Lower lobe of right lung (tissue), 2 donors: ENCODE results near the gene STC2. TPM values are rescaled to one million over a fixed set of nuclear protein-coding genes. Genes with fewer than 3 reads are reported as not detected.

Experiments used
- ATAC-seq, 2 donors: fragments of 200-7000 bp; cut with Tn5 transposase; one replicate each; pipeline ENCODE4 v1.9.1; 2020 to 2022; ENCODE audit warnings: mild to moderate bottlenecking in 2 of 2, moderate library complexity in 2 of 2
- DNase-seq: peaks from one replicate; pipeline ENCODE4 v3.0.0-alpha.2; 2020
- H3K27ac ChIP-seq: fragments of 200-600 bp; one replicate; pipeline ENCODE4 v1.8.0; 2022
- H3K27me3 ChIP-seq: fragments of 200-600 bp; one replicate; pipeline ENCODE4 v1.8.0; 2022; ENCODE audit warnings: low read depth
- H3K36me3 ChIP-seq: fragments of 200-600 bp; one replicate; pipeline ENCODE4 v1.8.0; 2022; ENCODE audit warnings: mild to moderate bottlenecking
- H3K4me1 ChIP-seq: fragments of 200-600 bp; one replicate; pipeline ENCODE4 v1.8.0; 2022
- H3K4me3 ChIP-seq: fragments of 200-600 bp; one replicate; pipeline ENCODE4 v1.8.0; 2022; ENCODE audit warnings: mild to moderate bottlenecking
- H3K9me3 ChIP-seq: fragments of 200-600 bp; one replicate; pipeline ENCODE4 v1.8.0; 2022
- intact Hi-C: fragments of 100-400 bp; cut with DNase I; formaldehyde crosslinking; loops from one replicate; pipeline ENCODE4 v1.11.0; 2022
- total RNA-seq: library from RNA; stranded (reverse); fragmentation: NEBNext Ultra II Directional; extraction: Animal tissue kit (Norgen Biotek cat#: 25700); gene quantifications from one replicate; pipeline ENCODE4 v1.2.1, GENCODE V29; 2021
- TF ChIP-seq, protein P1 (sequence below): fragments of 200-600 bp; IDR thresholded peaks from one replicate; pipeline ENCODE4 v1.8.0; 2022; ENCODE audit warnings: antibody characterized with exemption, mild to moderate bottlenecking
- donor health status: DM: no; HTN: yes; CAD: no; lungs with severe emphysema.

STC2 gene
- total RNA-seq, 1 donor from 2014 or later, result 10.8 TPM

DNA sequence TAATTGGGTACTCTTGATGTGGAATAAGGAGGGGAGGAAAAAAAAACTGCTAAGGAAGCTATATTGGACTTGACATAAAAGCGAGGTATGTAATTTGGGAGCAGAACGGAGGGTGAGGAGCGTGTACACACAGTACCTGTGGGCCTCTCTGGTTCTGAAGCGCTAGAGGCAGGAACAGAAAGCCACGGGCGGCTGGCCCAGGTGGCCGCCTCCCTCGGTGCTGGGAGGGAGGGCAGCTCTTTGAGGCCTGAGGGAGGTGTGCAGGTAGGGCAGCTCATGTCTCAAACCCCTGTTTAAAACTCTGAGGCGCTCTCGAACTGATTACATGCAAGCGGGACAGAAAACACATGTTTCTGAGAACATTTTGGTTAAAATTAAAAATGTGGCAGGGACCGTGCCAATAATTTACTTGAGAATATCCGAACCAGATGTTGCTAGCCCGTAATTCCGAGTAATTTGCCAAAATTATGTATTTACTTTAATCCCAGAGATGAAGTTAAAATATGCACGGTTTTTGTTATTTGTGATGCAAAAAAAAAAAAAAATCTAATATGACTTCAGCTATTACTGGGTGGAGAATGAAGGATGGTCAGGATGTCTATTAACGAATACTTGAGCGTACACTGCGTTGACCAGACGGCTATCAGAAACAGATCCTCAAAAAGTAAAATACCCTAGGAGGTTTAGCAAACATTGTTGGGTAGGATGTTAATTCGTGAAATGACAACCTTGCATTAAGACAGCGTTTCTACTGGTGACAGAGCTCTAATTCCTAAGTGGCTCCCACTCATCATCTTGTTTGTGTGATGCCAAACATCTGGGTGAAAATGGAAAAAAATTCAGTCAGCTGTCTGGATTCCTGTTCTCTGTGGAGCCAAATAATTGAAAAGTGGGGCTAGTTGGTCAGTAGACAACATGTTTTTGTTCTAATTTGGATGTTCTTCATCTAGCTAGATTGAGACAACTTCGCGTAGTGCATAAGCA lies 24.4 kb upstream of the STC2 start:
- no peak for ATAC-seq
- no peaks in the 10 kb centered on the region for H3K36me3 ChIP-seq
- no peak for DNase-seq
- no peaks in the 10 kb centered on the region for H3K9me3 ChIP-seq
- TF ChIP-seq, protein P1, sequence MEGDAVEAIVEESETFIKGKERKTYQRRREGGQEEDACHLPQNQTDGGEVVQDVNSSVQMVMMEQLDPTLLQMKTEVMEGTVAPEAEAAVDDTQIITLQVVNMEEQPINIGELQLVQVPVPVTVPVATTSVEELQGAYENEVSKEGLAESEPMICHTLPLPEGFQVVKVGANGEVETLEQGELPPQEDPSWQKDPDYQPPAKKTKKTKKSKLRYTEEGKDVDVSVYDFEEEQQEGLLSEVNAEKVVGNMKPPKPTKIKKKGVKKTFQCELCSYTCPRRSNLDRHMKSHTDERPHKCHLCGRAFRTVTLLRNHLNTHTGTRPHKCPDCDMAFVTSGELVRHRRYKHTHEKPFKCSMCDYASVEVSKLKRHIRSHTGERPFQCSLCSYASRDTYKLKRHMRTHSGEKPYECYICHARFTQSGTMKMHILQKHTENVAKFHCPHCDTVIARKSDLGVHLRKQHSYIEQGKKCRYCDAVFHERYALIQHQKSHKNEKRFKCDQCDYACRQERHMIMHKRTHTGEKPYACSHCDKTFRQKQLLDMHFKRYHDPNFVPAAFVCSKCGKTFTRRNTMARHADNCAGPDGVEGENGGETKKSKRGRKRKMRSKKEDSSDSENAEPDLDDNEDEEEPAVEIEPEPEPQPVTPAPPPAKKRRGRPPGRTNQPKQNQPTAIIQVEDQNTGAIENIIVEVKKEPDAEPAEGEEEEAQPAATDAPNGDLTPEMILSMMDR, result no peak
- intact Hi-C loops, result no loop called here
- H3K27ac ChIP-seq, result no peak overlapping the region
- no peaks in the 10 kb centered on the region for H3K4me1 ChIP-seq
- H3K4me3 ChIP-seq, result no peak overlapping the region
- H3K27me3 ChIP-seq, result no peaks in the 10 kb centered on the region

DNA sequence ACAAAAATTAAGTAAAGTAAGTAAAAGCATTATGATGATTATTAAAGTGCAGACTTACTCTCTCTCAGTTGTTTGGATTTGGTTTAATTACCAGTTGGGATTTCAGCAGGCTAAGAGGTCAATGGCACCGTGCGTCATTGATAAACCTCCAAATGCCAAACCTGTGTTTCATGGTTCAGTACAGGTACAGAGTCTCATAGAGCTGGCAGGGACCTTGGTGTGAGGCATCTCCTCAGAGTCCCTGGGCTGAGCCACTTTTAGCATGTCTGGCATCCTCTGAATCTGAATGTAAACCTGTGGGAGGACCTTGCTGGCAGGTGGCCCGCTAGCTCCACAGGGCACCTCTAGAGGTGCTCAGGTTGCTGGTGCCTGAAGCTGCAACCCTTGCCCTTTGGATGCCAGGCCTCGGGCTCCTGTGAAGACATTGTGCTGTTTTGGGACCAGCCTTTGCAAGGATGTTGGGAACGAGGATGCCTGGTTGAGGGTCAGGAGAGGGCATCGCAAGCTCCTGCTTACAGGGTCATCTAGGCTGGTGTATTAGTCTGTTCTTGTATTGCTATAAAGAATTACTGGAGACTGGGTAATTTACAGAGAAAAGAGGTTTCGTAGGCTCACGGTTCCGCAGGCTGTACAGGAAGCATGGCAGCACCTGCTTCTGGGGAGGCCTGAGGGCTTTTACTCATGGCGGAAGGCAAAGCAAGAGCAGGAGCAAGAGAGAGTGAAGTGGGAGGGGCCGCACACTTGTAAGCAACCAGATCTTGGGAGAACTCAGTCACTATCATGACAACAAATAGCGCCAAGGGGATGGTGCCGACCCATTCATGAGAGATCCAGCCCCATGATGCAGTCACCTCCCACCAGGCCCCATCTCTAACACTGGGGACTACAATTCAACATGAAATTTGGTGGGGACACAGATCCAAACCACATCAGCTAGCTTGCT lies 14.9 kb upstream of the STC2 start:
- no peak overlapping the region for H3K27ac ChIP-seq
- ATAC-seq (no peak), DNase-seq (no peak)
- intact Hi-C loops, result no loop called here
- H3K4me1 ChIP-seq, result no peaks in the 10 kb centered on the region
- no peak overlapping the region for H3K4me3 ChIP-seq
- H3K9me3 ChIP-seq, result no peaks in the 10 kb centered on the region
- peaks cover 6% of the 10 kb centered on the region for H3K27me3 ChIP-seq
- no peaks in the 10 kb centered on the region for H3K36me3 ChIP-seq
- TF ChIP-seq, protein P1, result no peak

DNA sequence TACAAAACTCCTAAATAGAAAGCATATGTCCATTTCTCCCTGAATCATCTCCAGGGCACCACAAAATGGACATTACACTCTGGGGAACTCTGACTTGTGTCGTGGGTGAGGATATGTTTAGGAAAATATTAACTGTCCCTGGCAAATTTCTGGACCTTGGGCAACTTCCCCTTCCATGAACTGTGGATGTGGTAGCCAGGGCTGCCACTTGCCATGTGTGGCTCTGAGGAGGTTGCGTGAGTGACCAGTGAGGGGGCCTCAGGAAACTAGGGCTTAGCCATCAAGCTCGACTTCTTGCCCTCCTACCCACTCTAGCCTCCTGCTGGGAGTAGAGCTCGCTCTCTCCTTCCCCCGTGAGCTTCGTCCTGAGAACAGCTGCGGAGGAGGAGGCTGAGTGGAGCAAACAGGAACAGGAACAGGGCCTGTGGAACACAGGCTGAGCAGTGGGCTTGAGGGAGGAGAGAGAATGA lies 13.8 kb upstream of the STC2 start:
- Histone ChIP-seq H3K27ac (no peak overlapping the region), H3K4me1 (no peaks in the 10 kb centered on the region), H3K9me3 (no peaks in the 10 kb centered on the region), H3K36me3 (no peaks in the 10 kb centered on the region), H3K4me3 (no peak overlapping the region), H3K27me3 (peaks cover 6% of the 10 kb centered on the region)
- TF ChIP-seq, protein P1, result no peak
- intact Hi-C loops, result no loop called here
- DNase-seq (no peak), ATAC-seq (peak in 1 of 2 donors; percentile 17)

DNA sequence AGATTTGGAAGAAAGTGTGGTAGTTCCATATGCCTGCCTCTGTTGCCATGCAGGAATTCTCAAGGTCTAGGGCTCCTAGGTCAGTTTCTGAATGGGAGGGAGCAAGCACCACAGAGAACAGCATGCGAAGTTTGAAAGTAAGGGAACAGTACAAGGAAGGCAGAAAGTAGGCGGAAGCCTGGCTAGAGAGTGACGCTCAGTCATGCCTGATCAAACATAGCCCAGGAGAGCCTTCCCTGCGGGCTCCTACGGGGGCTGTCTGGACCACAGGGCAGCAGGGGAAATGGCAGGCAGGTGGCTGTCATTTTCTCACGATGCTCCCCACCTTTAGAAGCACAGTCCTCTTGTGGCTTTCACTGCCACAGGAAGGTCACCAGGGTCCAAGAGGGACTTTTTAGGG lies 12.8 kb upstream of the STC2 start:
- ATAC-seq (no peak), DNase-seq (no peak)
- peaks cover 6% of the 10 kb centered on the region for H3K27me3 ChIP-seq
- TF ChIP-seq, protein P1, result no peak
- intact Hi-C loops, result no loop called here
- no peak overlapping the region for H3K4me3 ChIP-seq
- H3K36me3 ChIP-seq, result no peaks in the 10 kb centered on the region
- no peak overlapping the region for H3K27ac ChIP-seq
- no peaks in the 10 kb centered on the region for H3K4me1 ChIP-seq
- H3K9me3 ChIP-seq, result no peaks in the 10 kb centered on the region

DNA sequence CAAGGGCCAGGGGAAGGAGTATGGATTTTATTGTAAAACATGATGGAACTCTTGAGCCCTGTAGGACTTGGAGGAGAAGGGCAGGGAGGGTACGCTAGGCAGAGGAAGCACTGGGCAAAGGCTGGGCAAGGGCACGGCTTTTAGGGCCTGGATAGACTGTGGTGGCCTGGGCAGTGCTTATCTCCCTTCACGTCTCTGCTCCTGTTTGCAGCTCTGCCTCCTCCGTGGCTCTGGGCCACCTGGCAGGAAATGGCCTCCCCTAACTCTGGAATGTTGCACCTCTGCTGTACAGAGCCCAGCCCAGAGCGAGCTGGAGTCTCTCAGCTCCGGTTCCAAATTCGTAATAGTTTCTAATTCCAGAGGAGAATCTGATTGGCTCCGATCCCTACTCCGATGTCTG lies 12.2 kb upstream of the STC2 start:
- no peak overlapping the region for H3K4me3 ChIP-seq
- no peaks in the 10 kb centered on the region for H3K9me3 ChIP-seq
- ATAC-seq (no peak), DNase-seq (no peak)
- peaks cover 6% of the 10 kb centered on the region for H3K27me3 ChIP-seq
- intact Hi-C loops, result no loop called here
- H3K36me3 ChIP-seq, result no peaks in the 10 kb centered on the region
- no peaks in the 10 kb centered on the region for H3K4me1 ChIP-seq
- no peak overlapping the region for H3K27ac ChIP-seq
- TF ChIP-seq, protein P1, result no peak
